Superior temporal gyrus (tissue), 1 donor: ENCODE data around the gene DPY30.

Experiments used
- DNase-seq: peaks from one replicate; pipeline ENCODE4 v3.0.0-alpha.2; 2016; ENCODE audit errors: extremely low spot score

Gene DPY30

DNA sequence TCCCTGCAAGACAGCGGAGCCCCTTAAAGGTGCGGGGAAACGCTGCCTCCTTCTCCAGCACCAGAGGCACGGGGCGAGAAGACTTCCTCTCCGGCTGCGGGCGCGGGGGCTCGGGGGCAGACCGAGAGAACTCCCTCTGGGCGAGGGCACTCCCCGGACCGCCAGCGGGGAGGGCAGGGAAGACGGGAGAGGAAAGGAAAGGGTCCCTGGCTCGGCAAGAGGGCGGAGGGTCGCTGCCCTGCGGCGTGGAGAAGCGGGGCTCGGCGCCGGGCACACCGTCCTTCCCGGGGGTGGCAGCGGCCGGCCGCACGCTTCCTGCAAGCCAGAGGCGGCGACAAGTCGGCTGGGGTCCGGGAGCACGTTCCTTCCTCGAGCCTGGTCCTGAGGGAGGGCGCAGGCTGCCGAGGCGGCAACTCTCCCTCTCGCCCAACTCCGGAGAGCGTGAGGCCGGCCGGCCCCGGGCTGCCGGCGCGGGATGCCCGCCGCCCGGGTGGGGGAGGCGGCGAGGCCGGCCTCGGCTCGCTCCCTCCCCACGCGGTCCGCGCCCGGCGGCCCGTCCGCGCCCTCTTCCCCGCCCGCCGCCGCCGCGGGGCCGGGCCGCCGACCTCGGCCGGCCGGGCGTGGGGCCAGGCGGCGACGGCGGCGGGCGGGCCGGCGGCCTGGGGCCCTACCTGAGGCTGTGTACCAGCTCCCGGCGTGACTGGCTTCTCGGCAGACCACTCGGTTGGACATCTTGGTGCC, 29.9 kb downstream of the DPY30 start:
- no peak for DNase-seq

DNA sequence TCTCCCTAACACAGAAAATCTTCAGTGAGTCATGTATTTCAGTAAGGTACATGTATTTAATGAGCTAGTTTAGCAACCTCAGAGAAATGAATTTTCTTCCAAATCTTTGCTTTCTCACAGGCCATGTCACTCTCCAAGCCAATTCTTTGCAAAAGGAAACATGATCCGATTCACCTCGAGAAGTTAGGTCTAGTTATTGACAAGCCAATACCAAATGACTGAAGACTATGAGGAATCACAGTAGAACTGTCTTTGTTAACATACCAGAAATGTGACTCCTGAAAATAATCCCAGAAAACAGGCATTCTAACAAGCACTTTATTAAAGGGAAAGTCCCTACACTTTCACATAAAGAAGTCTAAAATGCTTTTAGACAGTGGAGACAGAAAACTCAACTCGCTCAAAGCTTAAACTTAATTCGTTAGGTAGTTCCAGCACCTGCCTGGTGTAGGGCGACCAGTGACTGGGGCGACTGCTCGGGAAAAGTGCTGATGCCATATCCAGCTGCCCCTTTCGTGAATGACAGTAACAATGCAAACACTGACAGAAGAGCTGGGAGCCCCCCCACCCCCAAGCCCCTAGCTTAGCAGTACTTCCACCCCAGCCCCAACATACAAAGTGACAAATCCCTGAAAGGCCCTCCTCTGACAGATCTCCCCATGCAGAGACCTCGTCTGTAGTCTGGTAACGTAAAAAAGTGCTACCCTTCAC, 30.6 kb downstream of the DPY30 start:
- peak; percentile 51 for DNase-seq

DNA sequence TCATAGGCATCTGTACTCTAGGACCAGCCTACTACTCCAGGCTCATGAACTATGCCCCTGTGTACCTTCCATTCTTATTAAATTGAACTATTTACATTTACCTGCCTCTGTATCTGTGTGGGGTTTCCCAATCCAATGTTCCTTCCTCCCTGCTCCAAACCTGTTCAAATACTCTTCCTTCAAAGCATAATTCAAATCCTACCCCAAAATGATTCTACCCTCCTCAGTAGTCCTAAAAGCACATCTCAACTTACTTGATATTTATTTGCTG, 32.5 kb downstream of the DPY30 start:
- no peak for DNase-seq

DNA sequence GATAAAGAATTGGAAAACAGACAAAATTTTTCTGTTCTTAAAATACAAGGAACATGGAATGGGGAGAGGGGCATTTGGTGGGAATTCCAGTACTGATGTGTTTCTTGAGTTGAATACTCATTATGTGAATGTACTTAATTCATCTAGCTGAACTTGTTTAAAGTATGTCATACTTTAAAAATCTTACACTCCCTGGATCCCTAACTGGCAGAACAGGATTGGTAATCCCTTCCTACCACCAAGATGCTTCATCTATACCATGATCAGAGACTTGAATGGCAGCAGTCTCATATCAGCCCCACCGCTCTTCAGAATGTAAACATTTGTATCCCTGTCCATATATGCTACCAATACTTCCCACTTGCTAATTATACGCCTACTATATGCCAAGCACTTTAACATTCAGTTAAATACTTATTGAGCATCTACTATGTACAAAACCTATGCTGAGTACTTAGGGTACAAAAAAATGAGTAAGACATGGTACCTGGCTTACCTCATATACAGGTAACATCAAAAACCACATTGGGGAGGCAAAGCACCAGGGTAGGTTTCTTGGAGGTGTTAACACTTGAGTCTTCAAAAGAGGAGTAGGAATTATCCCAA, 34.1 kb downstream of the DPY30 start:
- no peak for DNase-seq

DNA sequence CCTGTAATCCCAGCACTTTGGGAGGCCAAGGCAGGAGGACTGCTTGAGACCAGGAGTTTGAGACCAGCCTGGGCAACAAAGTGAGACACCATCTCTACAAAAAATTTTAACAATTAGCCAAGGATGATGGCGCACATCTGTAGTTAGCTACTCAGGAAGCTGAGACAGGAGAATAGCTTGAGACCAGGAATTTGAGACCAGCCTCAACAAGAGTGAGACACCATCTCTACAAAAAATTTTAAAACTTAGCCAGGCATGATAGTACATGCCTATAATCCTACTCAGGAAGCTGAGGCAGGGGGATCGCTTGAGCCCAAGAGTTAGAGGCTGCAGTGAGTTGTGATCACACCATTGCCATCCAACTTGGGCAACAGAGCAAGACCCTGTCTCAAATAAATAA, 35.8 kb downstream of the DPY30 start:
- no peak for DNase-seq

DNA sequence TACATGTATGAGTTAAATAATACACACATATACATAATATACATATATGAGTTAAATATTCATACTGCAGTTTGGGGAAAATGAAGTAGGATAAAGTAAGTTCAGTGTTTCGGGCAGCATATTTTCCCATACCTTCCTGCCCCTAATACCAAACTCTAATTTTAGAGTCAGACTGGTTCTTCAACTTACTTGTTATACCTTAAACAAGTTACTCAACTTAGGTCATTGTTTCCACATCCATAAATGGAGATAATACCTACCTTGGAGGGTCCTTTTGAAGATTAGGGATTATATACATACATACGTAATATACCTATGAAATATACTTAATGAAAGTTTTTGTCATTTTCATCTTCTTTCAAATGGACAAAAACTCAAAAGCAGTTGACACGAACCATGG, 37.2 kb downstream of the DPY30 start:
- DNase-seq: no peak

DNA sequence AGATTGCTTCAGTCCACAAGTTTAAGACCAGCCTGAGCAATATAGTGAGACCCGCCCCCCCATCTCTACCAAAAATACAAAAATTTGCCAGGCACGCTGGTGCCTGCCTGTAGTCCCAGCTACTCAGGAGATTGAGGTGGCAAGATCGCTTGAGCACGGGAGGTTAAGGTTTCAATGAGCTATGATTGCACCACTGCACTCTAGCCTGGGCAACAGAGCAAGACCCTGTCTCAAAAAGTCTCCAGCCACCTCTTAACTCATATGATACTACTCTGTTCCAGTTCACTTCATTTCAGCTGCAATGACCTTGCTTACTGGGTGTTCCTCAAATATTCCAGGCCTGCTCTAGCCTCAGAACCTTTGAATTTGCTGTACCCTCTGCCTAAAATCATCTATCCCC, 40.2 kb downstream of the DPY30 start:
- DNase-seq: no peak

DNA sequence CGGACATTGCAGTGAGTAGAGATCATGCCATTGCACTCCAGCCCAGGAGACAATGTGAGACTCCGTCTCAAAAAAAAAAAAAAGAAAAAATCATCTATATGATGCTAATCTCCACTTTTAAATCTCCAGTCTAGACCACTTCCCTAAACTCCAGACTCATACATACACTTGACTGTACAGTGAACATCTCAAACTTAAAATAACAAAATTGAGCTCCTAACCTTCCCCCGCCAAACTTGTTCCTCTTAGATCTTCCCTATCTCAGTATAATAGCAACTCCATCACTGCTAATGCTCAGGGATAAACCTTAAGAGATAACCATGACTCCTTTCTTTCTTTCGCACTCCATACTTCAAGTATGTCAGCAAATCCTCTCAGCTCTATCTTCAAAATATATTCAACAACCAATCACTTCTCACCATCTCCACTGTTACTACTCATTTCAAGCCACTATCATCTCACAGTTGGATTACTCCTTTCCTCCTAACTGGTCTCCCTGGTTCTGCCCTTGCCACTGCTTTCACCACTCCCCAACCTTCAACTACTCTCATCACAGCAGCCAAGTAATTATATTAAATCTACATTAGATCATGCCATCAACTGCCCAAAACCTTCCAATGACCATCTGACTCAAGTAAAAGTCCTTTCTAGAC, 40.7 kb downstream of the DPY30 start:
- DNase-seq: no peak

DNA sequence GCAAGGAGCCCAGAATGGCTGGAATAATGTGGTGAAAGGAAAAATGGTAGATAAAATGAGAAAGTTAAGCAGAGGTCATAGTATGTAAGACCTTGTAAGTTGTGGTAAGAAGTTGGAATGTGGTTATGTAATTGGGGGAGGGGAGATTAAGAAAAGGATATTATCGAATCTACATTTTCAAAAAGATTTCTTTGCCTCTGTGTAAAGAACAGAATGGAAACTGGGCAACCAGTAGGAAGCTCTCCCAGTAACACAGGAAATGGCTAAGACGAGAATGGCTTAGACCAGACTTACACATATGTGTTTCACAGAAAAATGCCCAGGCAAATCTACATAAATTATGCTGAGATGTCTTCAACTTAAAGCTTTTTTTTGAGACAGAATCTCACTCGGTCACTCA, 42.0 kb downstream of the DPY30 start:
- DNase-seq: no peak

DNA sequence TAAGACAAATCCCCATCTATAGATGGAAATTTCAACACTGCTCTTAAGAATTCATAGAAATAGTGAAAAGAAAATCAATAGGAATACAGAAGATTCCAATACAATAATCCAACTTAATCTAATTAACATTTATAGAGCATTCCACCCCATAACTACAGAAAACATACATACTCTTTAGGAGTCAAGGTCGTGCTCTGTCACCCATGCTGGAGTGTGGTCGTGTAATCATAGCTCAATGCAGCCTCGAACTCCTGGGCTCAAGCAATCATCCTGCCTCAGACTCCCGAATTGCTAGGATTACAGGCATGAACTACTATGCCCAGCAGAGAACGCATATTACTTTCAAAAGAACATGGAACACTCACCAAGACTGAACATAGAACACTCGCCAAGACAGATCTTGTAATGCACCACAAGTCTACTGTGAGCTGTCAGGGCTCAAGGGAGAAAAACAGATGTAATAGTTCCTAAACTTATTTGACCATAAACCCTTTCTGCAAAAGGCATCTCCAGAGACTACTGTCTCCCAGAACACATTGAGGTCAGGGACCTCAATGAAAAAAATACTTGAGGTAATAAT, 42.9 kb downstream of the DPY30 start:
- no peak for DNase-seq

DNA sequence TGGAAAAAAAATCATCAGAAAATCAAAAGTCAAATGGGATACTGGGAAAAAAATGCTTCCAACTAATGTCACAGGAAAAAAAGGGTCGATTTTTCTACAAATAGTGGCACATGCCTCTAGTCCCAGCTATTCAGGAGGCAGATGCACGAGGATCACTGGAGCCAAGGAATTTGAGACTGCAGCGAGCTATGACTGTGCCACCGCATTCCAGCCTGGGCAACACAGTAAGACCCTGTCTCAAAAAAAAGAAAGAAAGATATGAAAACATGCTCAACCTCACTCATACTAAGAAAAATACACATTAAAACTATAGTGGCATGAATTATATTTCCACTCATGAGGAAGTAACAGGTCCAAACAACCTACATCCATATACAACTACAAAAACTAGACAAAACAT, 46.7 kb downstream of the DPY30 start:
- no peak for DNase-seq

DNA sequence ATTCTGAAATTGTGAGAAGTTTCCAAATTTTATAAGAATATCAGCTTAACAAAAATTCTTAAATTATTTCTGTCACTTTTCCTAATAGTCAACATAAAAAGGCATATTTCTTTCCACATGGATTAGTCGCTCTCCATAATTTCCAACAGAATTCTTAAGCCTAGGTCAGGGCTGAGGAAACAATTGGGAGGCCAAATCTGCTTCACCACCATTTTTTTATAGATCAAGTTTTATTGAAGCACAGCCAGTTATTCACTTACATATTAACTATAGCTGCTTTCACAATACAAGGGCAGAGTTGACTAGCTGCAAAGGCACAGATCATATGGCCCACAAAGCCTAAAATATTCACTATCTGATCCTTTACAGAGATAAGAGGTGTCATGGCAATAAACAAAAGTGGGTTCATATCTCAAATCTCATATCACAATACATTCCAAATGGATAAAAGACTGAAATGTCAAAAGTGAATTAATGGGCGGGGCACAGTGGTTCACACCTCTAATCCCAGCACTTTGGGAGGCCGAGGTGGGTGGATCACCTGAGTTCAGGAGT, 47.5 kb downstream of the DPY30 start:
- no peak for DNase-seq

DNA sequence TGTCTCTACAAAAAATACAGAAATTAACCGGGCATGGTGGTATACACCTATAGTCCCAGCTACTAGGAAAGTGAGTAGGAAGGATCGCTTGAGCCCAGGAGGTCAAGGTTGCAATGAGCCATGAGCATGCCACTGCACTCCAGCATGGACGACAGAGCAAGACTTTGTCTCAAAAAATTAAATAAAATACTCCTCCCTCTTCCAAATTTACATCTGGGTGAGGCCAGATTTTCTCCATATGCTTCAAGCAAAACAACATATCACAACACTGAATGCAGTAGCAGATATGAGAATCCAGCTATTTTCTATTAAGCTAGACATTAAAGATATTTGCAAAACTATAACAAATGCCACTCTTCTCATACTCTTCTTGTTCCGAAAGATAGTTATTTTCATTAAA, 49.7 kb downstream of the DPY30 start:
- no peak for DNase-seq

DNA sequence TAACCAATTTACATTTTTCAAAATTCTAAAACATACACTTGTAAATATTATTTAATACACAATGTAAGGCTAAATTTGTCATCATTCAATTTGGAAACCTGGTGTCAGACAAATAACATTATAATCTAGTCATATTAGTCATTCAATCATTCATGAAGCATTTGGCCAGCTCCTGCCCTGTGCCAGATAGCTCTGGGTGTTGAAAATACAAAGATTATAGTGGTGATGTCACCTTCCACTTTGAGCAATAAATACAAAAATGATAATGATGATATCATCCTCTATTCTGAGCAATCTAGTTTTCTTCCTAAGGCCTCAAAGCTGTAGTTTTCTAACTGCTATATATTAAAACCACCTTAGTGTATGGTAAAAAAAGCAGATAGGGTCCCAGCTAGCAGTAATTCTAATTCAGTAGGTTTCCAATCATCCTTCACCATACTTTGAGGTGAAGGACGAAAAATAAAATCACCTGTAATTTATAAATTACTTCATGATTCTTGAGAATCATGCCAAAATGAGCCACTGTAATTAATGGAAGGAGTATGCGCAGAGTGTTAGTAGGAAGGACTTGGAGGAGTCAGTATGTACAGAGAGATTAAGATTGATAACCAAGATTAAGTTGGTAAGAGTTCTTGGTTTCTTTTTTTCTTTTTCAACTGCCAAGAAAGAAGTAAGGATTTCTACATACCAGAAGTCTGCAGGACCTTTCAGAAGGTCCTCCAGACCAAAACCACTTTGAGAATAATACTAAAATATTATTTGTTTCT, 52.0 kb downstream of the DPY30 start:
- no peak for DNase-seq

DNA sequence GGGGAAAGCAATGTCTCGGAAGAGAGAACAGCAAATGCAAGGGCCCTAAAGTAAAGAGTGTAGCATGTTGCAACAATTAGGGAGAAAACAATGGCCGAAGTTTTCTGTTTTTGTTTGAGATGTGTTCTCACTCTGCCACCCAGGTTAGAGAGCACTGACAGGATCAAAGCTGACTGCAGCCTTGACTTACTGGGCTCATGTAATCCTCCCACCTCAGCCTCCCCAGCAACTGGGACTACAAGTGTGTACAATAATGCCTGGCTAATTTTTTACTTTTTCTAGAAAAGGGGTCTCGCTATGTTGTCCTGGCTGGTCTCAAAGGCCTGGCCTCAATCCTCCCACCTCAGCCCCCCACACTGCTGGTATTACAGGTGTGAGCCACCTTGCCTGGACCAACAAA, 52.7 kb downstream of the DPY30 start:
- DNase-seq: no peak

DNA sequence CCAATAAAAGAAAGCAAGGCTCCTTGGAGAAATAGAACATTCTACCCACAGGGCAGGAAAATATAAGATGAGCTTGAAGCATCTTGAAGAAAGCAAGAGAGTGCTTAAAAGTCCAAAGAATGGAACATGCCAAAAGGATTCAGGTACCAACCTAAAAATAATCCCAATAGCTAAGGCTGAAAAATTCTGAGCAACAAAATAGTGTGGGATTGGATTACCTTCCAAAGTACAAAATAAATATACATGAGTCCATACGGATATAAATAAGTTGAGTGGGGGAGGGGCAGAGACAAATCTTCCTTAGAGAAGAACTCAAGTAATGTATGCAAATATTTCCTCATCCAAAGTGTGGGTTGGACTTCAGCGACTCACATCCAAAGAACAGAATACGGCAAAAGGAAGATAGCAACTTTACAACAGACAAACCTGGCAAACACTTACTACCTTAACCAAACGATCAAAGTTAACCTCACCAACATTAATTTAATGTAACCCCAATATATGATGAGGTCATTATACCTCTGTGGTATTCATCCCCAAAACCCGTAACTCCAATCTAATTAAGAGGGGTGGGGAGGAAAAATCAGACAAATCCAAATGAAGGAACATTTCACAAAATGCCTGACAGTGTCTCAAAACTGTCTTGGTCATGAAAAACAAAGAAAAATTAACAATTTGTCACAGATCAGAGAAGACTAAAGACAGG, 55.7 kb downstream of the DPY30 start:
- no peak for DNase-seq

DNA sequence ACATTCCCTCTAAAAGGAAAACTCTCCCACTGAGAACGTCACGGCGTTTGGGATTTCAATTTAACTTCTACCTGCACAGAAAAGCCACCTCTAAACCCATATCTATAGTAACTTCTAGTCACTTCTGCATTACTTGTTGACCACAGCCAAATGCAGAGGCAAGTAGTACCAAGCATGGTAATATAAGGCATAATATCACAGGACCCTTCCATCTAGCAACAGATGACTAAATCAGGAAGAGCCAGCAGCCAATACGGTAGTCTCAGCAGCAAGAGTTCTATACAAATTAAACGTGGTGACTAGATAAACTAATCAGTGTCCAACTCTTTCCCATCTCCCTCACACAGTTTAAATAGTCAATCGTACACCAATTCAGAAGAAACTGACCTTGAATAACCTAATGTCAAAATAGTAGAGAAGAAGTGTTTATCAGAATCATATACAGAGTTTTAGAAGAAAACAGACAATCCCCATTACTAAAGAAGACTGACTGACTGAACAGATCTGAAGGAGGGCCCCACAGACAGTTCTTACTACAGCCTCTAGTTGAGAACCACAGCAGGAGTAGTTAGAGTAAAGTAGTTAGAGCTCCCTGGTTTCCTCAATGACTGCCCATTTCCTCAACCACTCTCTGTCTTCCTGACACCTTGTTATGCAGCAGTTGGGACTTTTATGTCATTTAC, 58.8 kb downstream of the DPY30 start:
- DNase-seq: no peak

DNA sequence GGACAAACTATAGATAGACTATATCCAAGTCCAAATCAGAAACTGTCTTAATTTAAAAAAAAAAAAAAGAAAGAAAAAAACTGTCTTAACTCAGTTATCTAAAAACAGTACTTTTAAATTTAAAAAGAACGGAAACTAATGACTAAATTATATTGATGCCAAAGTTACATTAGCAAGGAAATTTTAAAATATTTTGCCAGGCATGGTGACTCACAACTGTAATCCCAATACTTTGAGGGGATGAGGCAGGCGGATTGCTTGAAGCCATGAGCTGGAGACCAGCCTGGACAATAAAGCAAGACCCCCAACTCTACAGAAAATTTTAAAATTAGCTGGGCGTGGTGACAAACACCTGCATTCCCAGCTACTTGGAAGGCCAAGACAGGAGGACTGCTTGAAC, 59.6 kb downstream of the DPY30 start:
- DNase-seq: no peak

DNA sequence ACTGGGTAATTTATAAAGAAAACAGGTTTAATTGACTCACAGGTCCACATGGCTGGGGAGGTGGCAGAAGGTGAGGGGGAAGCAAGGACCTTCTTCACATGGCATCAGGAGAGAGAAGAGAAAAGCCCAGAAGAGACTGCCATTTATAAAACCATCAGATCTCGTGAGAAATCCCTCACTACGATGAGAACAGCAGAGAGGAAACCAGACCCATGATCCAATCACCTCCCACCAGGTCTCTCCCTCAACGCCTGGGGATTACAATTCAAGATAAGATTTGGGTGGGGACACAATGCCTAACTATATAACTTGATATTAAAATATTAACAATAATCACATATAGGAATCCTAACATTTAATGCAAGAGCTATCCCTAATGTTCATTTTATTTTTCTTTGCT, 60.6 kb downstream of the DPY30 start:
- no peak for DNase-seq

DNA sequence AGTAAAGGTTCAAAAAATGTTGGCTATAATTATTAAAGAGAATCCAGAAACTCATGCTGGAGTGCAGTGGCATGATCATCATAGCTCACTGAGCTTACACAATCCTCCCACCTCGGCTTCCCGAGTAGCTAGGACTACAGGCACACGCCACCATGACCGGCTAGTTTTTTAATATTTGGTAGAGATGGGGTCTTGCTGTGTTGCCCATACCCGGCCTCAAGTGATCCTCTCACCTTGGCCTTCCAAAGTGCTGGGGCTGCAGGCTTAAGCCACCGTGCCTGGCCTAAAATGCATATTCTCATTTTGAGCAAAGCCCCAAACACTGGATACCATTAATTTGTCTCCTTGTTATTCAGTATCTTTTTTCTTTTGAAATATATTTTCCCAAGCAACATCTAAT, 61.2 kb downstream of the DPY30 start:
- no peak for DNase-seq
